Mucosa of rectum (tissue), 2 donors: ENCODE data around the gene PODNL1.

Experiments
- H3K27ac ChIP-seq, 2 donors: one replicate each; pipeline ENCODE4 v1.7.0; 2013; ENCODE audit warnings: inconsistent platforms in 2 of 2, low read depth in 2 of 2, low read length in 2 of 2
- H3K27me3 ChIP-seq, 2 donors: one replicate each; pipeline ENCODE4 v1.7.0; 2013; ENCODE audit warnings: low read length in 2 of 2; ENCODE audit not compliant: control insufficient read depth in 2 of 2, insufficient read depth in 2 of 2
- H3K36me3 ChIP-seq, 2 donors: one replicate each; pipeline ENCODE4 v1.7.0; 2013; ENCODE audit warnings: low read length in 2 of 2; ENCODE audit not compliant: control insufficient read depth in 2 of 2, insufficient read depth in 2 of 2
- H3K4me1 ChIP-seq, 2 donors: one replicate each; pipeline ENCODE4 v1.7.0; 2013; ENCODE audit warnings: low read length in 2 of 2, mild to moderate bottlenecking in 1 of 2; ENCODE audit not compliant: control insufficient read depth in 2 of 2, insufficient read depth in 2 of 2
- H3K4me3 ChIP-seq, 2 donors: one replicate each; pipeline ENCODE4 v1.7.0; 2013; ENCODE audit warnings: low read length in 2 of 2
- H3K9ac ChIP-seq, 2 donors: one replicate each; pipeline ENCODE4 v1.7.0; 2013; ENCODE audit warnings: low read length in 2 of 2, low read depth in 1 of 2, mild to moderate bottlenecking in 1 of 2
- H3K9me3 ChIP-seq, 2 donors: one replicate each; pipeline ENCODE4 v1.7.0; 2013; ENCODE audit warnings: low read length in 2 of 2; ENCODE audit not compliant: control insufficient read depth in 2 of 2
- donor health status: healthy.
- donor health status: Normal muscosa, but diverticular disease.

The PODNL1 gene

DNA sequence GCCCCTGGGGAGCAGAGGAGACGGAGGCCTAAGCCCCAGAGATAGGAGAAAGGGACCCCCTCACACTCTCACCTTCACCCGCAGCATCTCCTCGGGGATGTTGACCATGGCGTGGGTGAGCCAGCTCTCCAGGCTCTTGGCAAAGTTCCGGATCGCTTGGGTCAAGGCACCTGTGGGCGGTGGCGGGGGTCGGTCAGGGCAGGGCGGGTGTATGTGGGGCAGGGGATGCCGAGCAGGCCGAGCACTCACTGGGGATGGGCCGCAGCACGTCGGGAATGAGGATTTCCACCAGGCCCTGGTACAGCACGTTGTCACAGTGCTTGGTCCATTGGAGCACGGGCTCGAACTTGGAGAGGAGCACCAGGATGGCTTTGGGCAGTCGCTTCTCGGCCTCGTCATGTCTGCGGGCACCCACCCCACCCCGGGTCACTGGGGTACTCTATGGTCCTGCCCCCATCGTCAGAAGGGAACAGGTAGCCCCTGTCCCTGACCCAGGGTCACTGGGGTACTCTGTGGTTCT lies 27.2 kb upstream of the PODNL1 start:
- H3K27ac ChIP-seq: no peak overlapping the region
- no peaks in the 10 kb centered on the region for H3K9me3 ChIP-seq
- no peak overlapping the region for H3K9ac ChIP-seq
- H3K4me3 ChIP-seq: no peak overlapping the region
- peaks cover 34 to 36% of the 10 kb centered on the region in 2 donors for H3K36me3 ChIP-seq
- no peaks in the 10 kb centered on the region for H3K27me3 ChIP-seq
- no peaks in the 10 kb centered on the region for H3K4me1 ChIP-seq

DNA sequence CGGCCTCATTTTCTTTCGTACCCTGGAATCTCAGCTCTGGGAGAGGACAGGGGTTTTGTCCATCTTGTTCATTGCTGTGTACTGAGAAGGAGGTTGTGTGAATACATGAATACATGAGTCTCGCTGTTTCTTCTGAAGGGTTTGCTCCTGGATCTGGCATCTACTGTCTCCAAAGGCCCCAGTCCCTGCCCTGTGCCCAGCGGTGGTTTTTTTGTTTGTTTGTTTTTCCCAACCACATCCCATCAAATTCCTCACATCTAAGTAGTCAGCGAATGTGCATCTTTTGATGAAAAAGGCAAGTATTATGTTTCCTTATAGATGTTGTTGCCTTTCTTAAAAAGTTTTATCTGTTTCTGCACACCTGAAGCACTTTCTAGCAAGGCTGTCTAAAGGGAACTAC lies 26.6 kb upstream of the PODNL1 start:
- Histone ChIP-seq H3K27me3 (no peaks in the 10 kb centered on the region), H3K9ac (no peak overlapping the region), H3K9me3 (no peaks in the 10 kb centered on the region), H3K36me3 (peaks cover 37% of the 10 kb centered on the region in 2 donors), H3K4me1 (no peaks in the 10 kb centered on the region), H3K4me3 (no peak overlapping the region), H3K27ac (no peak overlapping the region)

DNA sequence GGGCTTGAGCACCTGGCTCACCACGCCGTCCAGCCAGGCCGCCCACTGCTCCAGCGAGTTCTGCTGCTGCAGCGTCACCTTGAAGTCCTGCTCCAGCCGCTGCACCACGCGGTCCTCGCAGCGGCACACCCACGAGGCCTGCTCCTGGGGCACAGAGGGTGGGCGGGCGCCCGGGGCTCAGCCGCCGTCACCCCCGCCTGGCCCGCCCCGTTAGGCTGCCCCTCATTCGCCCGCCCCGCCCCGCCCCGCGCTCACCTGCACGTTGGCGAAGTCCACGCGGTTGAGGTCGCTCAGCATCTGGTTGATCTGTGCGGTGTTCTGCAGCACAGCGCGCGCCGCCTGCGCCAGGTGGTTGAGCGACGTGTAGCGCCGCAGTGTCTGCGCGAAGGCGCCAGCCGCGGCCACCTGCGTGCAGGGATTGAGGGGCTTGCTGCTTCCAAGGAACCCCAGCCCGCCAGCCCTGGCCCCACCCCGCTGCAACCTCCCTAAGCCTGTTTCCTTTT lies 25.4 kb upstream of the PODNL1 start:
- no peaks in the 10 kb centered on the region for H3K4me1 ChIP-seq
- peaks cover 33 to 36% of the 10 kb centered on the region in 2 donors for H3K36me3 ChIP-seq
- H3K27me3 ChIP-seq: no peaks in the 10 kb centered on the region
- H3K9ac ChIP-seq: no peak overlapping the region
- no peak overlapping the region for H3K4me3 ChIP-seq
- H3K27ac ChIP-seq: no peak overlapping the region
- H3K9me3 ChIP-seq: no peaks in the 10 kb centered on the region

DNA sequence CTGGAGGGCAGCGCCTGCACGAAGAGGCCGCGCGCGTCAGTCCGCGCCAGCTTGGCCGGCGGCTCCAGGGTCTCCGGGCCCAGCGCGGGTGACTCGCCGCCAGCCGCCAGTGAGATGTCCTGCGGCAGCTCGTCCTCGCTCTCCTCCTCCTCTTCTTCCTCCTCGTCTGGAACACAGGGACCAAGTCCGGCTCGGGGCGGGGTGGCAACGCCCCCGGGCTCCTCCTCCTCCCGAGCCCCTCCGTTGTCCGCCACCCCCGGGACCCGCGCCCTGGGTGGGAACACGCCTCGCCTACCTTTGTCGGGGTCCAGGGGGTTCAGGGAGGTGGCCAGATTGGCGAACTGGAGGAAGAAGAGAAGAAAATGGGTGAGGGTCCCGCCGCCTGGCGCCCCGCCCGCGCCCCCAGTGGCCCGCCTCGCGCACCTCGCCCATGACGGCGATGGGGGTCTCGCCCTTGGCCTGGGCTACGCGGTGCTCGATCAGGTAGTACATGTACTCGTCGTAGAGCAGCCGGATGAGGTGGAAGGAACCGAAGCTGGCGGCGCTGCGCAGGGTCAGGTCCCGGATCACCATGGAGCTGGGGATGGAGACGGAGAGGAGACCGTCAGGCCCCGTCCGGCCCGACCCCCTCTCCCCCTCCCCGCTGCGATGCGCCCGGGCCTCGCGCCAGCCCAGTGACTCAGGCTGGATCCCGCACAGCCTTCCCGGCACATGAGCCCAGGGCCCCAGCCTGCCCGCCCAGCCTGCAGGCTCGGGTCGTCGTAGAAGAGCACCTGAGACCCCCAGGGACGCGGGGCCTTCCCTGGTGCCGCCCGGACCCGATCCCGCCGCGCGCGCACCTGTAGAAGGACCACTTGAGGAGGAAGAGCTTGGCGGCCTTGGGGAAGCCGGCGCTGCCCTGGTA lies 24.7 kb upstream of the PODNL1 start:
- Histone ChIP-seq H3K9me3 (no peaks in the 10 kb centered on the region), H3K4me3 (no peak overlapping the region), H3K27ac (no peak overlapping the region), H3K36me3 (peaks cover 36 to 38% of the 10 kb centered on the region in 2 donors), H3K27me3 (no peaks in the 10 kb centered on the region), H3K9ac (no peak overlapping the region), H3K4me1 (no peaks in the 10 kb centered on the region)

DNA sequence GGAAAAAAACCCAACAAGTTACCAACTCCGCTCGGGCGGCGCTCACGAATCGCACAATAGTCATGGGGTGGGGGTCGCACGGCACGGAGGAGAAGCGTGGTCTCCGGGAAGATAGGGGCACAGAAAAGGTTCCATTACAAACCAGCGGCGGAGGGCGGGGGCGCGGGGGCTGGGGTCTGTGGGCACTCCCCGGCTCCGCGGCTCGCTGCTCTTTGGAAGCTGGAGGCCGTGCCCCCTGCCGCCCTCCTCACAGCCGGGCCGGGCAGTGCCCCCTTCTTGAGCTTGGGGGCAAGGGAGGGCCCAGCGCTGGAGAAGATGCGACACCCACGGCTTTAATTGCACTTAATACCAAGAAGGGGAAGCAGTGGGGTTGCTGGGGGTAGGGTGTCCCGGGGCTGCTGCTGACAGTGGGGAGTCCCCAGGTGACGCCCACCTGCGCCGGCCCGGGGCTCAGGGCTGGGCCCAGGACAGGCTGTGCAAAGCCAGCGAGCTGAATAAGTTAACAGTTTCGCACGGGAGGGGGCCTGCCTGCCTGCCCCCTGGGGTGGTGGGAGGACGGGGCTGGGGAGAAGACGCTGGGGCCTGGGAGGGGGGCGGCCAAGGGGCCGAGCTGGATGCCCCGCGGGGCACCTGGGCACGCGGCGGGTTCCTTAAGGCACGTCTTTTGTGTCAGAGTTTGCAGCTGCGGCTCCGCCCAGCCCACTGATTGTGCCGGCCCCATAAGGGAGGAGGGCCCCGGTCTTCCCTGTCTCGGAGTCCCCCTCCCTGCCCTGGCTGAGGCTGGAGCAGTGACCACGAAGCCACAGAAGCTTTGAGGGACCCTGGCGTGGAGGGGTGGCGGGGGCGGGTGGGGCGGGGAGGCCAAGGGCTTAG lies 23.8 kb upstream of the PODNL1 start:
- no peaks in the 10 kb centered on the region for H3K9me3 ChIP-seq
- no peaks in the 10 kb centered on the region for H3K4me1 ChIP-seq
- no peaks in the 10 kb centered on the region for H3K27me3 ChIP-seq
- no peak overlapping the region for H3K9ac ChIP-seq
- H3K27ac ChIP-seq: no peak overlapping the region
- peaks cover 38 to 39% of the 10 kb centered on the region in 2 donors for H3K36me3 ChIP-seq
- no peak overlapping the region for H3K4me3 ChIP-seq

DNA sequence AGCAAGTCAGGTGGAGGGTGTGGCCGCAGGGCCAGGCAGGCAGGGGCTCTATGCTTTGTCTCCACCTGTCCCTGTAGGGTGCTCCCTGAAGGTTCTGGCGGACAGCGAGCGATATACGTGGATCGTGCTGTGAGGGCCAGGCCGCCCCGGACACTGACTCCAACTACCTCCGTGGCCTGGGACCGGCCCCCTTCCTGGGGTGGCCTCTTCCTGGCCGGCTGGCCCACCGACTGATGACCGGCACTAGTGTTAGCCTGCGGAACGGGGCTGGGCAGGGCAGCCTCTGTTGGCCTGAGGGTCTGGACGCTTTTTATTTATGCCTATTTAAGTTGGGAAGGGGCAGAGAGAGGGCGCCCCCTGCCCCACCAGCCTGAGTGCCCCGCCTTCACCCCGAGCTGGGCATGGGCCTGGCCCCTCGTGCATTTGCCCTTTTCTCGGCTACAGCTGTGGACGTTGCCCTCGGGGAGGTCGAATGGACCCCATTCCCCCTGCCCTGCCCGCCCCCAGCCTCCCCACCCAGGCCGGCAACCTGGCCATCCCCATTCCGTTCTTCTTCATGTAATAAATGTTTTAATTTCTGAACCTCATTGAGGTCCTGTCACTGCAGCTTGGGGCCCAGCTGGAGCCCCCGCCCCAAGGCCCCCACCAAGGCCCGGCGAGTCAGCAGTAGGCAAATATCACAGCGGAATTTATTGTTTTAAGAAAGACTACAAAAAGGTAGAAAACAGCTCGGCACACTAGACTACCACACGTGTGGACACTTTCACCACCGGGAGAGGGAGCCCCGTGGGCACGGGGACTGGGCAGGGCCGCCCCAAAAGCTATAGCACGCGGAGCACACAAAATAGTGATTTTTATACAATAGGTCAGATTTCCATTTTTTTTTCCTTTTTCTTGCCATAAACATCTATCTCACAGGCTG lies 22.9 kb upstream of the PODNL1 start:
- Histone ChIP-seq H3K36me3 (peaks cover 35 to 39% of the 10 kb centered on the region in 2 donors), H3K4me1 (no peaks in the 10 kb centered on the region), H3K4me3 (no peak overlapping the region), H3K9me3 (no peaks in the 10 kb centered on the region), H3K27me3 (no peaks in the 10 kb centered on the region), H3K27ac (no peak overlapping the region), H3K9ac (no peak overlapping the region)

DNA sequence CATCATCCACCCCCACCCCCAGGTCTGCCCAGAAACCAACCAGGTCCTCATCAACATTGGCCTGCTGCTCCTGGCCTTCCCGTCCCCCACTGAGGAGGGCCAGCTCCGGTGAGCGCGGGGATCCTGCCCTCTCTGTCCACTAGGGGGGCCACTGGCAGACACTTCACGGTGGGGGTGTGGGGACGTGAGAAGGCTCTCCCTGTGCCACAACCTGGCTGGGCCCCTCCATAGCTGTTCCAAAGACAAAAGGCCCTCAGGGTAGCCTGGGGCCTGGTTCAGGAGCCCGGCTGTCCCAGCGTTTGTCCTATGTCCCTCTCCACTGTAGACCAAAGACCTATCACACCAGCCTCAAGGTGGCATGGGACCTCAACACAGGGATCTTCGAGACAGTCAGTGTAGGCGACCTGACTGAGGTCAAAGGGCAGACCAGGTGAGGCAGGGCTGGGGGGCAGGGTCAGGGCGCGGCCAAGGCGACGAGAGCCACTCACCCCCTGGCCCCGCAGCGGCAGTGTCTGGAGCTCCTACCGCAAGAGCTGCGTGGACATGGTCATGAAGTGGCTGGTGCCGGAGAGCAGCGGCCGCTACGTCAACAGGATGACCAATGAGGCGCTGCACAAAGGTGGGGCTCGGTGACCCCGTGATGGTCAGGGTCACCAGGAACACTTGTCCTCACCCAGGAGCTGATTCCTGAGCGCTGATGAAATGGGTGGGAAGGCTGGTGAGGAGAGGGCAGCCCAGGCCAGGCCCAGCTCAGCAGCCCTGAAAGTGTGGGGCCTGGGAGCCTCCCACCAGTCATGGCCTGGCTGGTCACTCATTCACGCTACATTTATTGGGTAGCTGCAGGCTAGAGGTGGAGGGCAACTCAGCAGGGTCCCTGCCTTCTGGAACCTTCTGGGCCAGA lies 22.0 kb upstream of the PODNL1 start:
- H3K27ac ChIP-seq: no peak overlapping the region
- H3K36me3 ChIP-seq: peaks cover 39 to 46% of the 10 kb centered on the region in 2 donors
- no peaks in the 10 kb centered on the region for H3K27me3 ChIP-seq
- no peak overlapping the region for H3K9ac ChIP-seq
- H3K4me3 ChIP-seq: no peak overlapping the region
- no peaks in the 10 kb centered on the region for H3K4me1 ChIP-seq
- no peaks in the 10 kb centered on the region for H3K9me3 ChIP-seq

DNA sequence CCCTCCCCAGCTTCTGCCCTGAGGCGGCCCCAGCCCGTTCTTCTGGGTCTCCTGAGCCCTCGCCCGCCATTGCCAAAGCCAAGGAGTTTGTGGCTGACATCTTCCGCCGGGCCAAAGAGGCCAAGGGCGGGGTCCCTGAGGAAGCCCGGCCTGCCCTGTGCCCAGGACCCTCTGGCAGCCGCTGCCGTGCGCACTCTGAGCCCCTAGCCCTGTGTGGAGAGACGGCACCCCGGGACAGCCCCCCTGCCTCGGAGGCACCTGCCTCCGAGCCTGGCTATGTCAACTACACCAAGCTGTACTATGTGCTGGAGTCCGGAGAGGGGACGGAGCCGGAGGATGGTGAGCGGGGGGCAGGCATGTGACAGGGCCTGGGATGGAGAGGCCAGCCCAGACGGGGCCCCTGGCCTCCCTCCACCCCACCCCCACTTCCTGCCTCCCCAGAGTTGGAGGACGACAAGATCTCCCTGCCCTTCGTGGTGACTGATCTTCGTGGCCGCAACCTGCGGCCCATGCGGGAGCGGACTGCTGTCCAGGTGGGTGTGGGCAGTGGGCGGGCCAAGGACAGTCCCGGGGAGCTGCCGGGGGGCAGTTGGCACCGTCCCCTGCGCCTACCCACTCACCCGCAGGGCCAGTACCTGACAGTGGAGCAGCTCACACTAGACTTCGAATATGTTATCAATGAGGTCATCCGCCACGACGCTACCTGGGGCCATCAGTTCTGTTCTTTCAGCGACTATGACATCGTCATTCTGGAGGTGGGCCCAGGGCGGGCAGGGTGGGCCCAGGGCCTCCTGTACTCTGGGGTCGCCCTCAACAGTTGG lies 21.1 kb upstream of the PODNL1 start:
- Histone ChIP-seq H3K9ac (no peak overlapping the region), H3K4me3 (no peak overlapping the region), H3K36me3 (peaks cover 38 to 50% of the 10 kb centered on the region in 2 donors), H3K27me3 (no peaks in the 10 kb centered on the region), H3K27ac (no peak overlapping the region), H3K9me3 (no peaks in the 10 kb centered on the region), H3K4me1 (no peaks in the 10 kb centered on the region)
